NCI-H524 (cell line): ENCODE results near the gene SLC25A44.

Experiments
- DNase-seq, 2 experiments: peaks; one replicate each; lab custom pipeline; 2025; lab: John Stamatoyannopoulos, UW

Gene SLC25A44

DNA sequence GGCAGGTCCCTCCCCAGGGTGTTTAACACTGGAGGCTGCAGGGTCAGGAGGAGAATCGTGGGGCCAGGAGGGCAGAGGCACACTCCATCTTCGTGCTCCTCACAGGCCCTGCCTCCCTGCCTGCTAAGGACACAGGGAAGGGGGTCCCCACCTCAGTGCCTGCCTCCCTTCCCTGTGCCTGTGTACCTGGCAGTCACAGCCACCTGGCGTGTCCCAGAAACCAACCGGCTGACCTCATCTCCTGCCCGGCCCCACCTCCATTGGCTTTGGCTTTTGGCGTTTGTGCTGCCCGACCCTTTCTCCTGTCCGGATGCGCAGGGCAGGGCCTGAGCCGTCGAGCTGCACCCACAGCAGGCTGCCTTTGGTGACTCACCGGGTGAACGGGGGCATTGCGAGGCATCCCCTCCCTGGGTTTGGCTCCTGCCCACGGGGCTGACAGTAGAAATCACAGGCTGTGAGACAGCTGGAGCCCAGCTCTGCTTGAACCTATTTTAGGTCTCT is 47.5 kb downstream of the SLC25A44 start:
- DNase-seq: no peak

DNA sequence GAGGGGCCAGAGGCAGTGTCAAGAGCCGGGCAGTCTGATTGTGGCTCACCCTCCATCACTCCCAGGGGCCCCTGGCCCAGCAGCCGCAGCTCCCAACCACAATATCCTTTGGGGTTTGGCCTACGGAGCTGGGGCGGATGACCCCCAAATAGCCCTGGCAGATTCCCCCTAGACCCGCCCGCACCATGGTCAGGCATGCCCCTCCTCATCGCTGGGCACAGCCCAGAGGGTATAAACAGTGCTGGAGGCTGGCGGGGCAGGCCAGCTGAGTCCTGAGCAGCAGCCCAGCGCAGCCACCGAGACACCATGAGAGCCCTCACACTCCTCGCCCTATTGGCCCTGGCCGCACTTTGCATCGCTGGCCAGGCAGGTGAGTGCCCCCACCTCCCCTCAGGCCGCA is 48.0 kb downstream of the SLC25A44 start, which contains the start of gene BGLAP:
BGLAP (plus strand) TSS at position 259 of the 400 bp plus-strand sequence; CDS start at position 307, 48 bp downstream.
- no peak for DNase-seq

DNA sequence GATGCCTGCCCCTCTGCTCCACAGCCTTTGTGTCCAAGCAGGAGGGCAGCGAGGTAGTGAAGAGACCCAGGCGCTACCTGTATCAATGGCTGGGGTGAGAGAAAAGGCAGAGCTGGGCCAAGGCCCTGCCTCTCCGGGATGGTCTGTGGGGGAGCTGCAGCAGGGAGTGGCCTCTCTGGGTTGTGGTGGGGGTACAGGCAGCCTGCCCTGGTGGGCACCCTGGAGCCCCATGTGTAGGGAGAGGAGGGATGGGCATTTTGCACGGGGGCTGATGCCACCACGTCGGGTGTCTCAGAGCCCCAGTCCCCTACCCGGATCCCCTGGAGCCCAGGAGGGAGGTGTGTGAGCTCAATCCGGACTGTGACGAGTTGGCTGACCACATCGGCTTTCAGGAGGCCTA is 48.8 kb downstream of the SLC25A44 start:
- no peak for DNase-seq

DNA sequence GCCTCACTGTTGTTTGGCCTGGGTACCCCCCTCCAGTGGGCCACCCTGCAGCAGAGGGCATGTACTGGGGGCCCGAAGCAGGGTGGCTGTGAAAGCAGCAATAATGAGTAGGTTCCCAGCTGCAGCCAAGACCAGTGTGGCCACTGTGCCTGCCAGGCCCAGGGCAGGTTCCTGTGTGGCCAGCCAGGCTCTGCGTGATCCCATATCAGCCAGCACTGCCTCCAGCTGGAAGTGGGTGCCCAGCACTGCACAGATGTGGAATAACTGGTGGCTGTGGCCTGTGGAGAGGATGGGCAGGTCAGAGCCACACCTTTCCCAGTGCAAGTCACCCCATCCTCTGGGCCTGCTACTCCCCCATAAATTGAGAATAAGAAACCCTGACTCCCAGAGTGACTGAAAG is 50.2 kb downstream of the SLC25A44 start:
- DNase-seq: no peak

DNA sequence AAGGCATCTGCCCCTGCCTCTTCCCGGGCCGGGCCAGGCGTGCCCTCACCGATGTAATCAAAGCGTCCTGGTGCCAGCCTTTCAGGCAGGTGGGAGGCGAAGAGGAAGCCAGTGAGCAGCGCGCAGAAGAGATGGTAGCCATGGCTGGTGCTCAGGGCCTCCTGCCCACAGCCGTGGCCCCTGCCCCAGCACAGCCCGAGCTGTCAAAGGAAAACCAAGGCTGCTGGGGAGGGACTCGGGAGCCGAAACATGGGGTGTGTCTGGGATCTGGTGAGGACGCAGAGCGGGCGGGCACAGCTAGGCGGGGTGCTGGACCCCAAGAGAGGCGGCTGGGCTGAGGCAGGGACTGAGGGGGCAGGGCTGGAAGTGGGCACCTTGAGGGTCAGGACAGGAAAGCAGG is 50.8 kb downstream of the SLC25A44 start:
- DNase-seq: no peak

DNA sequence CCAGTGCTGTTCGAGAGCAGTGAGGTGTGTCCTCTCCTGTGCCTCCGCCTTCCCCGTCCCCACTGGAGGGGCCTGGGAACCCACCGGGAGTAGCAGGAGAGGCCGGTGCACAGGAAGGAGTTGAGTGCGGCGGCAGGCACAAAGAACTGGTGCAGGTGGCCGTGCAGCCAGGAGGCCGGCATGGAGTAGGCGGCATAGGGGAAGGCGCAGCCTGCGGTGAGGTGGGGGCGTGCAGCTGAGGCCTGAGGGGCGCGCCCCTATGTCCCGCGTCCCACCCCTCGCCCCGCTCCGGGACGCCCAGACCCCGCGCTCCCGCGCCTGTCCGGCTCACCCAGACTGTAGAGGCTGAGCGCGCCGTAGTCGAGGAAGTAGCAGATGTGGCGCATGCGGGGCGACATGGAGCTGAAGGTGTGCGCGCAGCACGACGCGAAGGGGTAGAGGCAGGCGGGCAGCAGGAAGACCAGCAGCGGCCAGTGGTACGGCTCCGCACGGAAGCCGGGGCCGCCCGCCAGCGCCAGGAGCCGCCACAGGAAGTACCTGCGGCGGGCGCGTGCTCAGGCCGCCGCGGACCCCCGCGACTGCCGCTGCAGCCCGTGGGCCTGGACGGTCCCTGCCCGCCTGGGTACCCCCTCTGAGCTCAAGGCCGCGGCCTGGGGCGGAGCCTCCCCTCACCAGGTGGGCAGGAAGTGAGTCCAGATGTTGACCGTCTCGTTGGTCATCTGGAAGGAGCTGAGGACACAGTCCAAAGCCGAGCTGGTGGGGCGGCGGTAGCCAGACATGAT is 51.7 kb downstream of the SLC25A44 start:
- peak in 1 of 2 experiments; percentile 43 for DNase-seq

DNA sequence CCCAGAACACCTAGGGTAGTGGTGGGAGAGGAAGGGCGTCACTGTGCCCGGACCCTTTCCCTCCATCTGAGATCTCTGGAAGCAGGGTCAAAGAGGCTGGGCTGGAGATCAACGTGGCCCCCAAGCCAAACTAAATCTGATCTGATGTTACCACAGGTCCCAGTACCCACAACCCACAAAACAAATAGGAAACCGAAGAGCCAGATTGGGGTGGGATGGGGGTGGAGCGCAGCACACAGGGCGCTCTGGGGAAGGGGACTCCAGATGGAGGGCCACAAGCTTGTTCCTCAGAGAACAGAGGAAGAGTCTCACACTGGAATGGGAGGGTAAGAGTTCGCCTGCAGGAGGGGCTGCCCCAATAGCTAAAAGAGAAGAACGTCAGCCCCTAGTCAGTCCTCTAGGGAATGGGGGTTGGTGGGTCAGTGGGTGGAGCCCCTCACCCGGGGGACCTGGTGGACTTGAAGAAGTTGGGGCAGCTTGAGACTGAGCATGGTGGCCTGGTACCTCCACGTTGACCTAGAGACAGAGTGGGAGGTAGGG is 52.4 kb downstream of the SLC25A44 start:
- DNase-seq: no peak

DNA sequence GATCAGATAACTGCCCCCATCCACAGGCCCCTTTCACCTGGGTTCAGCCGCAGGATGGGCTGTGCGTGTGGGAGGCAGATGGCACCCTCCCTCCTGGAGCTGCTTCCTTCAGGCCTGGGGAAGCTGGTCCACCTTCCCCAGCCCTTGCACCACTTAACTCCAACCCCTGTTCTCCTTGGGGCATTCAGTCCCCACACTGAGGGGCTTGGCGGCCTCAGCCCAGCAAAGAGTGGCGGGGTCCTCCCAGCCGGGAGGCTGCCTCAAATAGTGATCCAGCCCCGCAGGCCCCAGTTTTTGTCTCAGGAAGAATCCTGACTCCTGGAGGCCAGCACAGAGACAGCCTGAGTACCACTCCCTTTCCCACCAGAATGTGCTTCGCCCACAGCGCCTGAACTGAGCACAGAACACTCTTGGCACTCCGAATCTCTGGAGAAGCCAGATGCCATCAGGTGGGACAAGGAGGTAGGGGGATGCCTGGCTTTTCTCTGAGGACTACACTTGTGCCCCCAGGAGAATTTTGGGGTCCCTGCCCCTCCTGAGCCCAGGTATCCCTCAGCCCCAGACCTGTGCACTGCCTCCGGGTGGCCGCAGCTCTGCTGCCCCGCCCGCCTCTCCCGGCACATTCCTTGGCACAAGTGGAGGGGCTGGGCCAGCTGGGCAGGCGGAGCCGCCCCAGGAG is 53.0 kb downstream of the SLC25A44 start:
- no peak for DNase-seq

DNA sequence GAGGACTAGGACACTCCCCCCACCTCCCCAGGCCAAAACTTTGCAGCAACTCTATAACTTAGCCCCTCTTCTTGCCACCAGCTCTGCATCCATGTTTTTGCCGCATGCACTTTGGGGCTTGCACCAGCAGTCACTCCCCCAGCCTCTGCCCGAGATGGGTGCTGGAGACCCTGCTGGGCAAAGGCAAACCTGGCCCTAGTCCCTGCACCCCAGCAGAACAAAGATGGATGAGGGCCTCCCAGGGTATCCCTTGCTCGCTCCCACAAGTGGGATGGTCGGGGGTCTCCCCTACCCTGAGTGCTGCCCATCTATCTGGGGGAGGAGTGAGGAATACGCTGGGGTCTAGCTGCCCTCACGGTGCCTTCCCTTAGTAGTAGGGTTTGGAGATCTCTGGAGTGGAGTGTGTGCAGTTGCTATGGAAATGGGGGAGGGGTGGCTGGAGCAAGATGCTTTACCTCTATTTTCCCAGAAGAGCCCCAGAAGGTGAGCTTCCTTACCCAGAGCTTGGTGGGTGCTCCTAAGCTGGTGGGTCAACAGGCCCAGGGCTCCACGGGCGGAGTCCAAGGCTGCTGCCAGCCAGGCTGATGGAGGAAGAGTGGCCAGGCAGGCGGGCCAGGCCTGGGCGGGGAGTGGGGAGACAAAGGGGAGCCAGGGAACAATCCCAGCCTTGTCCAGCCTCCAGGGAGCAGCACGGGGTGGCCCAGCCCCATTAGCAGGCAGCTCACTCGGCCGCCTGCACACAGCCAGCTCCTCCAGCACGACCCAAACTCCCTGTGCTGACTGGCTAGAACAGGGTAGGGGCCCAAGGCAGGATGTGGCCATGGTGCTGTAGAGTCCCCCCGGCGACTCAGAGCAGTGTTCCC is 53.8 kb downstream of the SLC25A44 start, which contains the start of gene PAQR6:
PAQR6 (minus strand) TSS at position 597 of the 863 bp plus-strand sequence. CDS start 1,325 bp downstream, outside the sequence.
- no peak for DNase-seq

DNA sequence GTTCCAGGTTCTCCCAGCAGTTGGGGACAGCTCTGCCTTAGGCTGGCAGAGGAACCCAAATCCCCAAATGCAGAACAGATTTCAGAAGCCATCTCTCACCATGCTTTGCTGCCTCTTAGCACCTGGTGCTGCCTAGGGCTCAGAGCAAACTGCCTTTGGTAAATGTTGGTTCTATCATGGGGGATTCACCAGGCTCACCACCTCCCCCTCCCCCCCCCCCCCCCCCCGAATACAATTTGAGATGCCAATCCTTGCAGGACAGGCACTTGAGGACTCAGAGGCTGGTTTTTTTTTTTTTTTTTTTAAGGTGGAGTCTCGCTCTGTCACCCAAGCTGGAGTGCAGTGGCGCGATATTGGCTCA is 54.4 kb downstream of the SLC25A44 start:
- DNase-seq: peak in 1 of 2 experiments; percentile 9

DNA sequence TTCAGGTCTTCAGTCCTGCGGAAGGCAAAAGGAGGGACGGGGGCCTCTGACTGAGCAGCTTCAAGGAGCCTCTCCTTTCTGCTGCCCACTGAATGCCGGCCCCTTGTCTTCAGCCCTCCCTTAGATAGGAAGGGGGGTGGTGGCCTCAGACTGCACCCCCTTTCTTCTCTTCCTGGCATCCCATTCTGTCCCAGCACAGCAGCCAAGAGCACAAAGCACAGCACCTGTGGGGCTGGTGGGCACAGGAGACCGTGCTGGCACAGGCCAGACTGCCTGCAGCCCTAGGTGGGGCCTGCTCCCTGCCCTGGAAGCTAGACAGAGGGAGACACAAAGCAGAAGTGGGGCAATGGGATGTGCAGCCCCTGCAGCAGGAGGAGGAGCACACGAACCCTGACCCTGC is 55.7 kb downstream of the SLC25A44 start:
- no peak for DNase-seq

DNA sequence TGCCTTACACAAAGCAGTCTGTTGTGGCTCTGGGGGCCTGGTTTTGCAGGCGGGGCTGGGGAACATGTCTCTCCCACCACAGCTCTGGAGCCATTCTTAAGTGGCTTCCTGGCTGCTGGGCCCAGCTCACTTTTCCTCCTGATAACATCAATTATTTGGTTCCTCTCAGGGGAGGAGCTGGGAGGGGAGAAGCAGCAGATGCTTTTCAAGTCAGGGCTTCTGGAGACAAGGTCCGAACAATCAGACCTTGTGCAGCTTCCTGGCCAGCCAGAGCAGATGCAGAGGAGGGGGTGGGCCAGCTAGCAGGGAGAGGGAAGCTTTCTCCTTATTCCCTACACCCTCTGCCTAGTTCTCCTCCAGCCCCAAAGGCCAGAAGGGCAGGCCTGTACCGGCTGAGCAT is 57.6 kb downstream of the SLC25A44 start:
- no peak for DNase-seq

DNA sequence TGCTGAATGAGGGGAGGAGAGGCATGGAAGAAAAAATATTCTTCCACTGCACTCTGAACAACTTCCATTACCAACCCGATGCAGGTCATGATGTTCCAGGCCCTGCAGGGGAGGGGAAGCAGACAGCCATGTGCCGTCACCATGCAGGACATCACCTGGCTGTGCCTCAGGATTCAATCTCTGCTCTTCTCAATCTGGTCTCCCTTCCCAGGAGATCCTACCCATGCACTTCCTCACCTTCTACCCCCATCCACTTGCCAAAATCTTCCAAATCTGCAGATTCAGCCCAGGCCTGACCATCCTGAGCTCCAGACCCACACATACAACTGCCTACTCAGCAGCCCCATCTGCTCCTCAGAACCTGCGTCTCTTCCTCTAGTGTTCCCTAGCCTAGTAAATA is 59.7 kb downstream of the SLC25A44 start:
- no peak for DNase-seq

DNA sequence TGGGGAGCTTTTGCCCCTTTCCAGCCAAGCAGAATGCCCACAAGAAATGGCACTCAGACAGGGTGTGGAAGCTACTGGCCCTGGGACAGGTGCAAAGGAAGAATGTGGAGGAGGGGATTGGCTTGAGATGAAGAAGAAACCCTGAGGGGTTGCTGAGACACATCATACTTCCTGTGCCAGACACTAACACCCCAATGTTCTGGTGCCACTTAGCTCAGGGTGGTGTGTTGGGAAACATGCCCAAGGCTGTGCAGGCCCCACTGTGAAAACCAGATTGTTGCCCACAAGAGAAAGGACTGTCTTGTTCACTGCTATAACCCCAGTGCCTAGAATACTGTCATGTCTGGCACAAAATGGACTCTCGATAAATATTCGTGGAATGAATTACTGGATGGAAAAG is 63.8 kb downstream of the SLC25A44 start:
- no peak for DNase-seq

DNA sequence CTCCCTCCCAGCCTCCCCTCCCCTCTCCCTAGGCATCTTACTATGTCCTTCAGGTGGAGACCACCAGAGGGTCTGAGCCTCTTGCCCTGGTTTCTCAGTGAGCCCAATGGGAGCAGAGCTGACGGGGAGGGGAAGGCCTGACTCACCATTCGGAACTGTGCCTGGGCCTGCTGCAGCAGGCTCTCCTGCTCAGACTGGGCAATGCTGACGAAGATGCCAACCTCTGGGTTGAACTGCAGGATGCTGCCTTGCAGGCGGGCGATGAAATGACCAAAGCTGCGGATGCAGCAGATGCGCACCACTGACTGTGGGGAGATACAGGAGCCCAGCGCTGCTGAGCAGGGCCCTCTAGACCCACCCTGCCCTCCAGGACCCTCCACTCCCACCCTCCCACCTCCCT is 65.0 kb downstream of the SLC25A44 start:
- DNase-seq: no peak

DNA sequence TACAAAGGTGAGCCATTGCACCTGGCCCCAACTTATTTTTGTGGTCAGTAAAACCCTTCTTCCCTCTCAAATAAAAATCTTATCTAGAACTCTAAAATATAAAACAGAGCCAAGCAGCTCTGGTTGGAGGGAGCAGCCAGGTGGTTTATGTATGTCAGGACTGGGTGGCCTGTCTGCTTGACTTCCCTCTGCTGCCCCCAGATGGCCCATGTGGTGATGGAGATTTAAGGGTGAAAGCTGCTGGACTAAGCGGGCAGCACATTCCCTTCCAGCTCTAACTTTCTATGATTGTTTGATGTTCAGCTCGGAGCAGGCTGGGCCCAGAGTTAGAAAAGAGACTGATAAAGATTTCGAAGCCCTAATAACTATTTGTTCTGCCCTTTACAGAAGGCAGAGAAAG is 65.9 kb downstream of the SLC25A44 start:
- DNase-seq: no peak

DNA sequence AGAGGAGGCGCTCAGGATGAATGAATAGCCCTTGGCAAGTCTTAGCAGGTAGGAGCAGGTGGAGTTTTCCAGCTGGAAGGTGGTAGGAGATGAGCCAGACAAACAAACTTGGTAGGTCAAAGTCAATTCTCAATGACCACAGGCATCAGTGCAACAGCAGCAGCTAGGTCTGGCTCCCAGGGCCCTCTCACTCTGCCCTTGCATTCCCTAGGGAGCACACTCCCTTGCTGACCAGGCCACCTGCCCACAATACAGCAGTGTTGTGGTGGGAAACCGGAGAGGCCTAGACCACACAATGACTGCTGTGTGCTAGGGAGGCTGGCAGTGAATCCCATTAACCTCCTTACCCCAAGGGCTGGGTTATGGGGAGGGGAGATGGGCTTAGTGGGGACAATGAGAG is 67.0 kb downstream of the SLC25A44 start:
- DNase-seq: no peak
